Erythroblast (primary cell): ENCODE results near the gene GOLGA8N.
"Not testable (repeated sequence)": the region's sequence is repeated elsewhere in the genome, so short reads cannot be mapped to it uniquely, and the experiment has no call there.

Experiments
- GATA1 ChIP-seq: IDR thresholded peaks from 2 replicates; pipeline ENCODE4 v1.6.1; 2011; ENCODE audit warnings: low read depth, mild to moderate bottlenecking, control low read depth, low read length, moderate library complexity
- POLR2A ChIP-seq: IDR thresholded peaks from 2 replicates; pipeline ENCODE4 v1.6.1; 2011; ENCODE audit warnings: mild to moderate bottlenecking, low read length

DNA sequence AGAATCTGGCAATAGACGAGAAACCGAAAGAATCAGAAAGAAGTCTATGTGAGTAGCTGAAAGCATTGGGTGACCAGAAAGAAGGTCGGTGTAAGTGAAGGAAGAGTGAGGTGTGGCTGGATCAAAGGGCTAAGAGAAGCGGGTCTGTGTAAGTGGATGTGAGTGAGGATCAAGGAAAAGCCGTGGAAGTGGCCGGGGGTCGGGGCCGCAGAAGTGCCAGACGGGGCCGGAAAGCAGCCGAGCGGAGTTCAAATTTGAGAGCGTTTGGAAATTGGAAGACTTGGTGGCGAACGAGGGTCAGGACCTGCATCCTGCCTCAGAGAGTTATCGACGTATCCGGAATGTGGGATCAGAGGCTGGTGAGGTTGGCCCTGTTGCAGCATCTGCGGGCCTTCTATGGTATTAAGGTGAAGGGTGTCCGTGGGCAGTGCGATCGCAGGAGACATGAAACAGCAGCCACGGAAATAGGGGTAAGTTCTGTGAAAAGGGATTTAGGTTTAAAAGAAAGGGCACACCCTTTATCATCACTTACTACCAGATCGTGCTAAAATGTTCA, 22.7 kb downstream of the GOLGA8N start:
- TF ChIP-seq POLR2A, GATA1: not testable (repeated sequence)
